ENCODE measurements around the gene GINS1.

The GINS1 gene

DNA sequence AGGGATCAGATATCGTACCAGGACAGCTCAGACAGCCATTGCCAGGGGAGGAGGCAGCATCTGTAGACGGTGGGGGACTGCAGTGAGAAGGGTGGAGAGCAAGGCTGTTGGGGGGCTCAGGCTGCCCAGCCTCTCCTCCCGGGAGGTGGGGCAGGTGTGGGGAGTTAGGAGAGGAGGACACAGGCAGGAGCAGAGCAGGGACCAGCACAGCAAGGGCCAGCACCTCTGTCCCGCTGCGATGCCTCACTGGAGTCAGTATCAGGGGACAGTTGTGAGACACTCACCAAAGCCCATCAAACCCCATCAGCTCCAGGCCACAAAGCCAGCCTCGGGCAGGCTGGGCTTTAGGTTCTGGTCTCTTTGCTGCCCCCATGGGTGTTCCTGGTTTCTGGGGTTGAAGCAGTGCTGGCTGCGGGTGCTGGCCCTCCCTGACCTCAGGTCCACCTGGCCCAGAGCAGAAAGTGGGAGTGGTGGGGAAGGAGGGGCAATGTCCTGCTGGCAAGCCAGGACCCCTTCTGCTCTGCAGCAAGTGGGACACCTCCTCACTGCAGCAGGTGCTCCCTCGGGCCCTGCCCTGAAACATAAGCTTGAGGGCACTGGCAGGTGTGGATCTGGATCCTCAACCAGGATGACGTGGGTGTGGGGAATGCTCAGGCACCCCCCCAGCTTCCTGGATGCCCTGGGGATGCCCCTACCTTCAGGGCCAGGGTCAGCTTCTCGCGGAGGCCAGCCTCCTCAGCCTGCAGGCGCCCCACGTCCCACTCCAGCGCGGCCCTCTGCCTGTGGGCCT lies 83.4 kb downstream of the GINS1 start:
- no peak overlapping the region for H3K9ac ChIP-seq (ENCODE audit: low read length)
- H3K4me2 ChIP-seq (ENCODE audit: low read length) = no peak overlapping the region
- no peak overlapping the region for H3K4ac ChIP-seq (ENCODE audit: low read depth, low read length)
- H4K8ac ChIP-seq (ENCODE audit: low read depth, low read length) = no peak overlapping the region
- H2AK5ac ChIP-seq (ENCODE audit: low read length) = no peak overlapping the region
- H3K79me2 ChIP-seq (ENCODE audit: control insufficient read depth, insufficient read depth, low read length, poor library complexity) = no peaks in the 10 kb centered on the region
- no peak overlapping the region for H2BK120ac ChIP-seq (ENCODE audit: insufficient read depth, low read length, poor library complexity)
- peaks cover 5% of the 10 kb centered on the region for H3K9me3 ChIP-seq (ENCODE audit: insufficient read depth, low read depth, low read length)
- H3K14ac ChIP-seq (ENCODE audit: low read length) = no peak overlapping the region
- H3K18ac ChIP-seq (ENCODE audit: low read length) = no peak overlapping the region
- peaks cover 45 to 53% of the 10 kb centered on the region in 2 experiments for H3K36me3 ChIP-seq (ENCODE audit: control insufficient read depth in 1 of 2, insufficient read depth in 2 of 2, low read length in 2 of 2)
- no peaks in the 10 kb centered on the region for H3K27me3 ChIP-seq (ENCODE audit: insufficient read depth, low read length)
- no peak overlapping the region for H4K91ac ChIP-seq (ENCODE audit: low read depth, low read length)
- H3K27ac ChIP-seq (ENCODE audit: low read depth, low read length) = no peak overlapping the region
- H3K79me1 ChIP-seq (ENCODE audit: low read length) = no peaks in the 10 kb centered on the region
- peaks cover 0 to 7% of the 10 kb centered on the region in 2 experiments for H3K4me1 ChIP-seq (ENCODE audit: control insufficient read depth in 1 of 2, insufficient read depth in 2 of 2, low read length in 2 of 2)
- WGBS (ENCODE audit: extremely low coverage, insufficient coverage, insufficient read length) = no CpG with 5 or more reads among the region's 15 CpGs
- no peak overlapping the region for H2BK12ac ChIP-seq (ENCODE audit: low read length)
- no peak overlapping the region for H2BK5ac ChIP-seq (ENCODE audit: low read depth, low read length, poor library complexity)
- no peak overlapping the region for H4K12ac ChIP-seq (ENCODE audit: low read depth, low read length)
- DNase-seq = no peak
- no peak overlapping the region for H2AFZ ChIP-seq (ENCODE audit: insufficient read depth, low read length, poor library complexity)
- no peak overlapping the region for H3K4me3 ChIP-seq (ENCODE audit: low read depth, low read length)
- H3K23ac ChIP-seq (ENCODE audit: low read length) = no peak overlapping the region

GRCh38 chr20:25491446-25492038 lies 84.1 kb downstream of the GINS1 start:
- Histone ChIP-seq H3K4ac (ENCODE audit: low read depth, low read length) (no peak overlapping the region), H2BK5ac (ENCODE audit: low read depth, low read length, poor library complexity) (no peak overlapping the region), H2AFZ (ENCODE audit: insufficient read depth, low read length, poor library complexity) (no peak overlapping the region), H3K27me3 (ENCODE audit: insufficient read depth, low read length) (no peaks in the 10 kb centered on the region), H3K9ac (ENCODE audit: low read length) (no peak overlapping the region), H2BK120ac (ENCODE audit: insufficient read depth, low read length, poor library complexity) (no peak overlapping the region), H3K9me3 (ENCODE audit: insufficient read depth, low read depth, low read length) (peaks cover 7% of the 10 kb centered on the region), H3K4me2 (ENCODE audit: low read length) (no peak overlapping the region), H3K4me1 (ENCODE audit: control insufficient read depth in 1 of 2, insufficient read depth in 2 of 2, low read length in 2 of 2) (peaks cover 0 to 7% of the 10 kb centered on the region in 2 experiments), H4K8ac (ENCODE audit: low read depth, low read length) (no peak overlapping the region), H4K12ac (ENCODE audit: low read depth, low read length) (no peak overlapping the region), H3K79me2 (ENCODE audit: control insufficient read depth, insufficient read depth, low read length, poor library complexity) (no peaks in the 10 kb centered on the region), H3K23ac (ENCODE audit: low read length) (no peak overlapping the region), H3K79me1 (ENCODE audit: low read length) (no peaks in the 10 kb centered on the region), H3K4me3 (ENCODE audit: low read depth, low read length) (no peak overlapping the region), H3K27ac (ENCODE audit: low read depth, low read length) (no peak overlapping the region), H3K18ac (ENCODE audit: low read length) (no peak overlapping the region), H2AK5ac (ENCODE audit: low read length) (no peak overlapping the region), H3K14ac (ENCODE audit: low read length) (no peak overlapping the region), H2BK12ac (ENCODE audit: low read length) (no peak overlapping the region), H3K36me3 (ENCODE audit: control insufficient read depth in 1 of 2, insufficient read depth in 2 of 2, low read length in 2 of 2) (peaks cover 47 to 54% of the 10 kb centered on the region in 2 experiments), H4K91ac (ENCODE audit: low read depth, low read length) (no peak overlapping the region)
- no CpG with 5 or more reads among the region's 12 CpGs for WGBS (ENCODE audit: extremely low coverage, insufficient coverage, insufficient read length)
- no peak for DNase-seq

GRCh38 chr20:25493137-25493536 lies 85.7 kb downstream of the GINS1 start:
- H2AFZ ChIP-seq (ENCODE audit: insufficient read depth, low read length, poor library complexity) = no peak overlapping the region
- no peaks in the 10 kb centered on the region for H3K79me2 ChIP-seq (ENCODE audit: control insufficient read depth, insufficient read depth, low read length, poor library complexity)
- H3K18ac ChIP-seq (ENCODE audit: low read length) = no peak overlapping the region
- H3K4me3 ChIP-seq (ENCODE audit: low read depth, low read length) = no peak overlapping the region
- H2BK12ac ChIP-seq (ENCODE audit: low read length) = no peak overlapping the region
- H2BK120ac ChIP-seq (ENCODE audit: insufficient read depth, low read length, poor library complexity) = no peak overlapping the region
- no peak overlapping the region for H4K12ac ChIP-seq (ENCODE audit: low read depth, low read length)
- H3K4ac ChIP-seq (ENCODE audit: low read depth, low read length) = no peak overlapping the region
- H4K8ac ChIP-seq (ENCODE audit: low read depth, low read length) = no peak overlapping the region
- H3K4me1 ChIP-seq (ENCODE audit: control insufficient read depth in 1 of 2, insufficient read depth in 2 of 2, low read length in 2 of 2) = peaks cover 0 to 7% of the 10 kb centered on the region in 2 experiments
- H4K91ac ChIP-seq (ENCODE audit: low read depth, low read length) = no peak overlapping the region
- no peak overlapping the region for H3K4me2 ChIP-seq (ENCODE audit: low read length)
- H3K27me3 ChIP-seq (ENCODE audit: insufficient read depth, low read length) = no peaks in the 10 kb centered on the region
- DNase-seq = no peak
- H3K14ac ChIP-seq (ENCODE audit: low read length) = no peak overlapping the region
- H3K23ac ChIP-seq (ENCODE audit: low read length) = no peak overlapping the region
- peaks cover 7% of the 10 kb centered on the region for H3K9me3 ChIP-seq (ENCODE audit: insufficient read depth, low read depth, low read length)
- H3K27ac ChIP-seq (ENCODE audit: low read depth, low read length) = no peak overlapping the region
- H2AK5ac ChIP-seq (ENCODE audit: low read length) = no peak overlapping the region
- peaks cover 51 to 61% of the 10 kb centered on the region in 2 experiments for H3K36me3 ChIP-seq (ENCODE audit: control insufficient read depth in 1 of 2, insufficient read depth in 2 of 2, low read length in 2 of 2)
- H3K79me1 ChIP-seq (ENCODE audit: low read length) = no peaks in the 10 kb centered on the region
- H2BK5ac ChIP-seq (ENCODE audit: low read depth, low read length, poor library complexity) = no peak overlapping the region
- no CpG with 5 or more reads among the region's 10 CpGs for WGBS (ENCODE audit: extremely low coverage, insufficient coverage, insufficient read length)
- H3K9ac ChIP-seq (ENCODE audit: low read length) = no peak overlapping the region

DNA sequence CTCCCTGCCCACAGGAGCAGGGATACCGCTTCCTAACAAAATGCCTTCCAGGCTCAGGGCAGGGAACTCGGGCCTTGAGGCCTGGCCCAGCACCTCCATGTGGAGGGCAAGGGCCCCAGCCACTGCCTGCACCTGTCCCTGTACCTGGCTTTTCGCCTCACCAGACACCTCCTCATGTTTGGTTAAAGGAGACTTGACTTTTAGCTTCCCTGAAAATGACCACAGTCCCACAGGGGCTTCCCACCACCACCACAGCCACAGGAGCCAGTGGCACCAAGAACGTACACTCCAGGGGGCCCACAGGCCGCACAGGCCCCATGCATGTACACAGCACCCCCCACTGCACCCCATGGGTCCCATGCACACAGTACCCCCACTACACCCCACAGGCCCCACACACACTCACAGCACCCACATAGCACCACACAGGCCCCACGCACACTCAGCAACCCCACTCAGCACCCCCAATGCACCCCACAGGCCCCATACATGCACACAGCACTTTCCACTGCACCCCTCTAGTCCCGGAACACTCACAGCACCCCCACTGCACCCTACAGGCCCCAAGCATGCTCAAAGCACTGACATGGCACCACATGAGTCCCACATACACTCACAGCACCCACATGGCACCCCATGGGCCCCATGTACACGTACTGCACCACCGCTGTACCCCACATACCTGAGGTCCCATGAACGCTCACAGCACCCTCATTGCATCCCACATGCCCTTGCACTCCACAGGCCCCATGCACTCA lies 86.5 kb downstream of the GINS1 start:
- Histone ChIP-seq H3K36me3 (ENCODE audit: control insufficient read depth in 1 of 2, insufficient read depth in 2 of 2, low read length in 2 of 2) (peaks cover 50 to 62% of the 10 kb centered on the region in 2 experiments), H4K12ac (ENCODE audit: low read depth, low read length) (no peak overlapping the region), H3K4me1 (ENCODE audit: control insufficient read depth in 1 of 2, insufficient read depth in 2 of 2, low read length in 2 of 2) (peaks cover 0 to 7% of the 10 kb centered on the region in 2 experiments), H2AK5ac (ENCODE audit: low read length) (no peak overlapping the region), H2BK5ac (ENCODE audit: low read depth, low read length, poor library complexity) (no peak overlapping the region), H3K4me3 (ENCODE audit: low read depth, low read length) (no peak overlapping the region), H3K27ac (ENCODE audit: low read depth, low read length) (no peak overlapping the region), H3K9me3 (ENCODE audit: insufficient read depth, low read depth, low read length) (peaks cover 5% of the 10 kb centered on the region), H2BK12ac (ENCODE audit: low read length) (no peak overlapping the region), H3K14ac (ENCODE audit: low read length) (no peak overlapping the region), H2BK120ac (ENCODE audit: insufficient read depth, low read length, poor library complexity) (no peak overlapping the region), H2AFZ (ENCODE audit: insufficient read depth, low read length, poor library complexity) (no peak overlapping the region), H3K79me1 (ENCODE audit: low read length) (no peaks in the 10 kb centered on the region), H4K8ac (ENCODE audit: low read depth, low read length) (no peak overlapping the region), H3K18ac (ENCODE audit: low read length) (no peak overlapping the region), H3K4ac (ENCODE audit: low read depth, low read length) (no peak overlapping the region), H3K23ac (ENCODE audit: low read length) (no peak overlapping the region), H4K91ac (ENCODE audit: low read depth, low read length) (no peak overlapping the region), H3K4me2 (ENCODE audit: low read length) (no peak overlapping the region), H3K9ac (ENCODE audit: low read length) (no peak overlapping the region), H3K79me2 (ENCODE audit: control insufficient read depth, insufficient read depth, low read length, poor library complexity) (no peaks in the 10 kb centered on the region), H3K27me3 (ENCODE audit: insufficient read depth, low read length) (no peaks in the 10 kb centered on the region)
- no peak for DNase-seq
- no CpG with 5 or more reads among the region's 10 CpGs for WGBS (ENCODE audit: extremely low coverage, insufficient coverage, insufficient read length)
